Right hindlimb (tissue), 1 donor: ENCODE measurements around the gene UBA6.

Source experiments
- DNase-seq: peaks from one replicate; pipeline ENCODE4 v3.0.0-alpha.2; 2018

The UBA6 gene

GRCh38 chr4:67575232-67576058 is 125.5 kb downstream of the UBA6 start:
- DNase-seq: no peak

GRCh38 chr4:67573193-67573592 is 127.8 kb downstream of the UBA6 start:
- no peak for DNase-seq

DNA sequence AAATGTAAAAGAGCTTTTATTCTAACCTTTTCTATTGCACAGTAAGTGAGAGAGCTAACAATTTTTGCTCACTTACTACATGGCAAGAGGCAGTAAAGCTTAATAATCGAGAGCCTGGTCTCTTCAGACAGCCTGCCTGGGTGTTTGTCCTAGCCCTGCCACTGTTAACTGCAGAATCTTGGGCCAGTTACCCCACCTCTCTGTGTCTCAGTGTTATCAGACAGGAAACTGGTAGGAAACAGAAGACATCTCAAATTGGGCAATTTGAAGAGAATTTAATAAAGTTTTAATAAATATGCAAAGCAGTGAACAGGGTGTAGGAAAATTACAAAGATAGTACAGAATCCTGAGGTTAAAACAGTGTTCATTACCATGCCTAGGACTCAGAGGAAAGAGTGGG is 129.0 kb downstream of the UBA6 start:
- no peak for DNase-seq

- DNase-seq: no peak
Measured at GRCh38 chr4:67570537-67570936, 130.4 kb downstream of the UBA6 start.

GRCh38 chr4:67568820-67569219 is 132.1 kb downstream of the UBA6 start:
- no peak for DNase-seq

- no peak for DNase-seq
Measured at GRCh38 chr4:67566335-67566734, 134.6 kb downstream of the UBA6 start.

DNA sequence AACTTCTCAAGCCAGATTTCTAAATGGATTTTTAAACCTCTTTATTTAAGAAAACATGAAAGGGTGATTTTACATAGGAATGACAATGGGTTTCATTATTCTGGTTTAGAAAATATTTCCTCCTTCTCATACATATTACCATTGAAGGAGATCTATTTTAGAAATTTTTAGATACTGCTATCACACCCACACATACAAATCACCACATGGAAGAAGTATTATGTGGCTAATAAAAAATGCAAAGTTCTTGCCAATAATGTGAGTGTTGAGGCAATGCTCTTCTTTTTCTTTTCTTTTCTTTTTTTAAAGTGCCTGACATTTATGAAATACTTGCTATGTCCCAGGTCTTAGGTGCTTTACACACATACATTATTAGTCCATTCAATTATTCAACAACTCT is 135.7 kb downstream of the UBA6 start:
- DNase-seq: no peak
